SK-N-SH treated with all-trans-retinoic acid at 6 μM for 48 hours (cell line): ENCODE measurements around the gene SSTR5.

Source experiments
- ATAC-seq: fragments of 200-7000 bp; cut with Tn5 transposase; 3 replicates; pipeline ENCODE4 v1.9.1; 2020; ENCODE audit warnings: mild to moderate bottlenecking, moderate library complexity
- ARNTL ChIP-seq: fragments of 450-650 bp; formaldehyde crosslinking; IDR thresholded peaks from 2 replicates; pipeline ENCODE4 v1.5.0; 2020; ENCODE audit warnings: low read depth, mild to moderate bottlenecking, moderate library complexity, borderline replicate concordance
- BACH2 ChIP-seq: fragments of 250-450 bp; sonication (Bioruptor Pico); IDR thresholded peaks from 2 replicates; pipeline ENCODE4 v1.9.0; 2021; ENCODE audit warnings: mild to moderate bottlenecking, borderline replicate concordance
- CSDC2 ChIP-seq: fragments of 250-450 bp; sonication (Bioruptor Pico); IDR thresholded peaks from 2 replicates; pipeline ENCODE4 v1.5.0; 2020; ENCODE audit warnings: mild to moderate bottlenecking, moderate library complexity
- ESRRG ChIP-seq: fragments of 250-450 bp; sonication (Bioruptor Pico); IDR thresholded peaks from 2 replicates; pipeline ENCODE4 v1.6.1; 2021; ENCODE audit warnings: mild to moderate bottlenecking
- OSR1 ChIP-seq: fragments of 250-450 bp; sonication (Bioruptor Pico); IDR thresholded peaks from 2 replicates; pipeline ENCODE4 v1.8.0; 2022; ENCODE audit warnings: moderate library complexity, mild to moderate bottlenecking, inconsistent platforms
- PPARA ChIP-seq: fragments of 250-450 bp; sonication (Bioruptor Pico); IDR thresholded peaks from 2 replicates; pipeline ENCODE4 v1.5.0; 2020; ENCODE audit warnings: mild to moderate bottlenecking, borderline replicate concordance
- RARB ChIP-seq: fragments of 250-450 bp; sonication (Bioruptor Pico); IDR thresholded peaks from 2 replicates; pipeline ENCODE4 v1.8.0; 2021; ENCODE audit warnings: mild to moderate bottlenecking, moderate library complexity
- SNAI2 ChIP-seq: fragments of 250-450 bp; sonication (Bioruptor Pico); IDR thresholded peaks from 2 replicates; pipeline ENCODE4 v1.5.0; 2020; ENCODE audit warnings: mild to moderate bottlenecking, moderate library complexity
- TCF4 ChIP-seq: fragments of 250-450 bp; sonication (Bioruptor Pico); IDR thresholded peaks from 2 replicates; pipeline ENCODE4 v1.8.0; 2021; ENCODE audit warnings: mild to moderate bottlenecking, moderate library complexity, borderline replicate concordance
- TOX ChIP-seq: fragments of 250-450 bp; sonication (Bioruptor Pico); IDR thresholded peaks from 2 replicates; pipeline ENCODE4 v1.8.0; 2021; ENCODE audit warnings: mild to moderate bottlenecking, moderate library complexity, borderline replicate concordance
- ZC3H10 ChIP-seq: fragments of 250-450 bp; sonication (Bioruptor Pico); IDR thresholded peaks from 2 replicates; pipeline ENCODE4 v1.5.1; 2021; ENCODE audit warnings: mild to moderate bottlenecking, moderate library complexity
- ZFP30 ChIP-seq: fragments of 450-650 bp; formaldehyde crosslinking; IDR thresholded peaks from 2 replicates; pipeline ENCODE4 v1.5.0; 2022; ENCODE audit warnings: mild to moderate bottlenecking, moderate library complexity
- ZNF565 ChIP-seq: fragments of 450-650 bp; formaldehyde crosslinking; conservative IDR thresholded peaks from 2 replicates; pipeline ENCODE4 v1.5.0; 2020; ENCODE audit warnings: low read depth, mild to moderate bottlenecking, moderate library complexity
- ZNF70 ChIP-seq: fragments of 450-650 bp; formaldehyde crosslinking; IDR thresholded peaks from 2 replicates; pipeline ENCODE4 v1.5.0; 2020; ENCODE audit warnings: mild to moderate bottlenecking, moderate library complexity
- ZNF8 ChIP-seq: fragments of 450-650 bp; formaldehyde crosslinking; IDR thresholded peaks from 2 replicates; pipeline ENCODE4 v1.5.0; 2020; ENCODE audit warnings: mild to moderate bottlenecking, moderate library complexity
- TF ChIP-seq, protein P1 (sequence below): fragments of 250-450 bp; sonication (Bioruptor Pico); IDR thresholded peaks from 2 replicates; pipeline ENCODE4 v1.8.0; 2020; ENCODE audit warnings: mild to moderate bottlenecking, moderate library complexity, borderline replicate concordance
- TF ChIP-seq, protein P2 (sequence below): fragments of 250-450 bp; sonication (Bioruptor Pico); IDR thresholded peaks from 2 replicates; pipeline ENCODE4 v1.8.0; 2021; ENCODE audit warnings: low read depth, mild to moderate bottlenecking, moderate library complexity, borderline replicate concordance
- TF ChIP-seq, protein P3 (sequence below): fragments of 250-450 bp; sonication (Bioruptor Pico); IDR thresholded peaks from 2 replicates; pipeline ENCODE4 v1.5.1; 2021; ENCODE audit warnings: mild to moderate bottlenecking, moderate library complexity
- TF ChIP-seq, protein P4 (sequence below): fragments of 250-450 bp; sonication (Bioruptor Pico); IDR thresholded peaks from 2 replicates; pipeline ENCODE4 v1.5.0; 2020; ENCODE audit warnings: mild to moderate bottlenecking, moderate library complexity

SSTR5 gene

DNA sequence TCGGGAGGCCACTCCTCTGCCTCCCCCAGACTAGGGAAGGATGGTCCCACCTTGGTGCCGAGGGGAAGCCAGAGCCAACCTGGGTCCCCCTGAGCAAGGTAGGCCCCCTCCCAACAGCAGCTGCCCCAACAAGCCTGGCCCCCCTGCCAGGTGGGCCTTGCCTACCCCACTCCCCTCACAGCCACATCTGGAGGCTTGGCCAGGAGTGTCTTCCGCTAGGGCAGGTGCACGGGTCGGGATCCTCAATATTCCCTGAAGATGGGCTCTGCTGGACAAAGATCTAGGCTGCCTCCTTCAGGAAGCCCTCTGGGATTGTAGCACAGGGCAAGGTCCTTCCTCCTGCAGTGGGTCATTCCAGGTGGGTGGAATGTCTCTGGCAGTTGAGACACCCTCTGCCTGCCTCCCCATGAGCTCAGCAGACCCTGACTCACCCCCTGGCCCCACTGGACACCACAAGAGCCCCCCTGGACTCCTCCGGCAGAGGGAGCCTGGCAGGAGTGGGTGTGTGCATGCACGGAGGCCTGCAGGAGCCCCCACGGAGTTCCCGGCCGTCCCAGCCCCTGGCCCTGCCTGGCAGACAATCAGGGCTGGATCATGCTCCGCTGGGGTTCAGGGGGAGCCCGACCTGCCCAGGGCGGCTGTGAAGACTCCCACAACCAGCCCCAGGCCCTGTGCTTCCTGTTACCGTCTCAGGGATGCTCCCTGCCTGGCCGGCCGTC is 23.1 kb downstream of the SSTR5 start:
- TF ChIP-seq ESRRG (CRISPR knock-in tag) (no peak), ZNF70 (CRISPR knock-in tag) (no peak), TCF4 (CRISPR knock-in tag) (no peak), BACH2 (no peak), ZC3H10 (CRISPR knock-in tag) (no peak), ZFP30 (no peak), OSR1 (CRISPR knock-in tag) (no peak), ZNF8 (CRISPR knock-in tag) (no peak), RARB (CRISPR knock-in tag) (no peak), ZNF565 (no peak), TOX (no peak)
- TF ChIP-seq, protein P1, sequence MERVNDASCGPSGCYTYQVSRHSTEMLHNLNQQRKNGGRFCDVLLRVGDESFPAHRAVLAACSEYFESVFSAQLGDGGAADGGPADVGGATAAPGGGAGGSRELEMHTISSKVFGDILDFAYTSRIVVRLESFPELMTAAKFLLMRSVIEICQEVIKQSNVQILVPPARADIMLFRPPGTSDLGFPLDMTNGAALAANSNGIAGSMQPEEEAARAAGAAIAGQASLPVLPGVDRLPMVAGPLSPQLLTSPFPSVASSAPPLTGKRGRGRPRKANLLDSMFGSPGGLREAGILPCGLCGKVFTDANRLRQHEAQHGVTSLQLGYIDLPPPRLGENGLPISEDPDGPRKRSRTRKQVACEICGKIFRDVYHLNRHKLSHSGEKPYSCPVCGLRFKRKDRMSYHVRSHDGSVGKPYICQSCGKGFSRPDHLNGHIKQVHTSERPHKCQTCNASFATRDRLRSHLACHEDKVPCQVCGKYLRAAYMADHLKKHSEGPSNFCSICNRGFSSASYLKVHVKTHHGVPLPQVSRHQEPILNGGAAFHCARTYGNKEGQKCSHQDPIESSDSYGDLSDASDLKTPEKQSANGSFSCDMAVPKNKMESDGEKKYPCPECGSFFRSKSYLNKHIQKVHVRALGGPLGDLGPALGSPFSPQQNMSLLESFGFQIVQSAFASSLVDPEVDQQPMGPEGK (CRISPR knock-in tag) = no peak
- TF ChIP-seq, protein P2, sequence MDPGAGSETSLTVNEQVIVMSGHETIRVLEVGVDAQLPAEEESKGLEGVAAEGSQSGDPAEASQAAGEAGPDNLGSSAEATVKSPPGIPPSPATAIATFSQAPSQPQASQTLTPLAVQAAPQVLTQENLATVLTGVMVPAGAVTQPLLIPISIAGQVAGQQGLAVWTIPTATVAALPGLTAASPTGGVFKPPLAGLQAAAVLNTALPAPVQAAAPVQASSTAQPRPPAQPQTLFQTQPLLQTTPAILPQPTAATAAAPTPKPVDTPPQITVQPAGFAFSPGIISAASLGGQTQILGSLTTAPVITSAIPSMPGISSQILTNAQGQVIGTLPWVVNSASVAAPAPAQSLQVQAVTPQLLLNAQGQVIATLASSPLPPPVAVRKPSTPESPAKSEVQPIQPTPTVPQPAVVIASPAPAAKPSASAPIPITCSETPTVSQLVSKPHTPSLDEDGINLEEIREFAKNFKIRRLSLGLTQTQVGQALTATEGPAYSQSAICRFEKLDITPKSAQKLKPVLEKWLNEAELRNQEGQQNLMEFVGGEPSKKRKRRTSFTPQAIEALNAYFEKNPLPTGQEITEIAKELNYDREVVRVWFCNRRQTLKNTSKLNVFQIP (CRISPR knock-in tag) = no peak
- TF ChIP-seq, protein P3, sequence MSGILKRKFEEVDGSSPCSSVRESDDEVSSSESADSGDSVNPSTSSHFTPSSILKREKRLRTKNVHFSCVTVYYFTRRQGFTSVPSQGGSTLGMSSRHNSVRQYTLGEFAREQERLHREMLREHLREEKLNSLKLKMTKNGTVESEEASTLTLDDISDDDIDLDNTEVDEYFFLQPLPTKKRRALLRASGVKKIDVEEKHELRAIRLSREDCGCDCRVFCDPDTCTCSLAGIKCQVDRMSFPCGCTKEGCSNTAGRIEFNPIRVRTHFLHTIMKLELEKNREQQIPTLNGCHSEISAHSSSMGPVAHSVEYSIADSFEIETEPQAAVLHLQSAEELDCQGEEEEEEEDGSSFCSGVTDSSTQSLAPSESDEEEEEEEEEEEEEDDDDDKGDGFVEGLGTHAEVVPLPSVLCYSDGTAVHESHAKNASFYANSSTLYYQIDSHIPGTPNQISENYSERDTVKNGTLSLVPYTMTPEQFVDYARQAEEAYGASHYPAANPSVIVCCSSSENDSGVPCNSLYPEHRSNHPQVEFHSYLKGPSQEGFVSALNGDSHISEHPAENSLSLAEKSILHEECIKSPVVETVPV = no peak
- no peak; the same call in 2 of the 3 replicates for ATAC-seq

DNA sequence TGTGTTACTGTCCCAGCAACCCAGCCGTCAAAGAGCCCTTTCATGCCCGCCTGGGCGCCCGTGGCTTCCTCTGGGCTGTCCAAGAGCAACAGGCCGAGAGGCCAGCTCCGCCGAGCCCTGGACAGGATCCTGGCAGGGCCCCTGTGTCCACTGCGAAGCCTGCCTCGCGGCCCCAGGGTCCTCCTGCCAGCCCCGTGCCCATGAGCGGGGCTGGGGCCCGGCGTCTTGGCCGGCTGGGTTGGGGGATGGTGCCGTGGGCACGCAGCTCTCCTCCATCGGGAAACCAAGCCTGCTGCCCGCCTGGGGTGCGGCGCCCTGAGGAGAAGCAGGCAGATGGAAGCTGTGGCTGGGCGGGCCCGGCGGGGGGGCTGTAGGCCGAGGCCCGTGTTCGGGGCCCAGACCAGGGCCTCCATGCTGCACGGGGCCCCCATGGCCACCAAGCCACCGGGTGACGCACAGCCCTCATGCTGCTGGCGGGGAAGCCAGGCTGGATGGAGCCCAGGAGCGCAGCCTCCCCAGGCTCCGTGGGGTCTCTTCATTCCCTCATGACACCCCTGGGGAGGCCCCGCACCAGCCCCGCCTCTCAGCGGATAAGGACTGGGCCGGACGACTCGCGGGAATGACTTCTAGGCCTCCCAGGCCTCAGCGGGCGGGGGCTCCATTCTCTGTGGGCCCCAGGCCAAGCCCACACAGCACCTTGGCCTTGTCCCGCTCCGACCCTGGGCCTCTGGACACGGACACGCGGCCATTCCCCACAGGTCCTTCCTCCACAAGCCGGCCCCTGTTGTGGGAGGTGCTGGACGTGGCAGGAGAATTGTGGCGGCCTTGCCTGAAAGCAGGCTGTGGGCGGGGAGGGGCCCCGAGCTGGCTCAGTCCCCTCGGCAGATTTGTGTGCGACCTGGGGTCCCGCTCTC is 23.9 kb downstream of the SSTR5 start, which contains the start of gene C1QTNF8:
TSS of gene C1QTNF8 (minus strand) at position 76 of the 914 bp plus-strand sequence. CDS start 1,322 bp downstream, outside the sequence.
- TF ChIP-seq RARB (CRISPR knock-in tag) (no peak), ARNTL (no peak), SNAI2 (CRISPR knock-in tag) (no peak), ZC3H10 (CRISPR knock-in tag) (no peak), ZNF70 (CRISPR knock-in tag) (no peak), CSDC2 (CRISPR knock-in tag) (no peak), BACH2 (no peak), OSR1 (CRISPR knock-in tag) (no peak), ESRRG (CRISPR knock-in tag) (no peak), PPARA (CRISPR knock-in tag) (no peak)
- TF ChIP-seq, protein P4, sequence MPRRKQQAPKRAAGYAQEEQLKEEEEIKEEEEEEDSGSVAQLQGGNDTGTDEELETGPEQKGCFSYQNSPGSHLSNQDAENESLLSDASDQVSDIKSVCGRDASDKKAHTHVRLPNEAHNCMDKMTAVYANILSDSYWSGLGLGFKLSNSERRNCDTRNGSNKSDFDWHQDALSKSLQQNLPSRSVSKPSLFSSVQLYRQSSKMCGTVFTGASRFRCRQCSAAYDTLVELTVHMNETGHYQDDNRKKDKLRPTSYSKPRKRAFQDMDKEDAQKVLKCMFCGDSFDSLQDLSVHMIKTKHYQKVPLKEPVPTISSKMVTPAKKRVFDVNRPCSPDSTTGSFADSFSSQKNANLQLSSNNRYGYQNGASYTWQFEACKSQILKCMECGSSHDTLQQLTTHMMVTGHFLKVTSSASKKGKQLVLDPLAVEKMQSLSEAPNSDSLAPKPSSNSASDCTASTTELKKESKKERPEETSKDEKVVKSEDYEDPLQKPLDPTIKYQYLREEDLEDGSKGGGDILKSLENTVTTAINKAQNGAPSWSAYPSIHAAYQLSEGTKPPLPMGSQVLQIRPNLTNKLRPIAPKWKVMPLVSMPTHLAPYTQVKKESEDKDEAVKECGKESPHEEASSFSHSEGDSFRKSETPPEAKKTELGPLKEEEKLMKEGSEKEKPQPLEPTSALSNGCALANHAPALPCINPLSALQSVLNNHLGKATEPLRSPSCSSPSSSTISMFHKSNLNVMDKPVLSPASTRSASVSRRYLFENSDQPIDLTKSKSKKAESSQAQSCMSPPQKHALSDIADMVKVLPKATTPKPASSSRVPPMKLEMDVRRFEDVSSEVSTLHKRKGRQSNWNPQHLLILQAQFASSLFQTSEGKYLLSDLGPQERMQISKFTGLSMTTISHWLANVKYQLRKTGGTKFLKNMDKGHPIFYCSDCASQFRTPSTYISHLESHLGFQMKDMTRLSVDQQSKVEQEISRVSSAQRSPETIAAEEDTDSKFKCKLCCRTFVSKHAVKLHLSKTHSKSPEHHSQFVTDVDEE (CRISPR knock-in tag) = no peak
- TF ChIP-seq, protein P1 (CRISPR knock-in tag) = no peak
- ATAC-seq = peak; percentile 8; the same call in 2 of the 3 replicates
